Suprapubic skin (tissue), 4 donors: Measurements from ENCODE around the gene AMT.

Experiments
- EP300 ChIP-seq: sonication (generic); formaldehyde crosslinking; IDR thresholded peaks from one replicate; pipeline ENCODE4 v1.6.1; 2017; ENCODE audit warnings: antibody characterized with exemption
- POLR2A ChIP-seq, 2 donors: fragments of 450-650 bp; IDR thresholded peaks; one replicate each; pipeline ENCODE4 v1.6.1; 2017; ENCODE audit warnings: antibody characterized with exemption in 2 of 2, mild to moderate bottlenecking in 2 of 2, moderate library complexity in 2 of 2
- POLR2AphosphoS5 ChIP-seq, 3 donors: sonication (generic); formaldehyde crosslinking; IDR thresholded peaks; one replicate each; pipeline ENCODE4 v1.6.1; 2017; ENCODE audit warnings: antibody characterized with exemption in 3 of 3
- TF ChIP-seq, protein P1 (sequence below), 2 donors: fragments of 200-600 bp in 1 of 2; fragments of 450-650 bp in 1 of 2; sonication (generic) in 1 of 2; IDR thresholded peaks; one replicate each; pipeline ENCODE4 v1.5.1; 2016 to 2019; ENCODE audit warnings: antibody characterized with exemption in 2 of 2, mild to moderate bottlenecking in 1 of 2, moderate library complexity in 1 of 2

- TF ChIP-seq, protein P1, sequence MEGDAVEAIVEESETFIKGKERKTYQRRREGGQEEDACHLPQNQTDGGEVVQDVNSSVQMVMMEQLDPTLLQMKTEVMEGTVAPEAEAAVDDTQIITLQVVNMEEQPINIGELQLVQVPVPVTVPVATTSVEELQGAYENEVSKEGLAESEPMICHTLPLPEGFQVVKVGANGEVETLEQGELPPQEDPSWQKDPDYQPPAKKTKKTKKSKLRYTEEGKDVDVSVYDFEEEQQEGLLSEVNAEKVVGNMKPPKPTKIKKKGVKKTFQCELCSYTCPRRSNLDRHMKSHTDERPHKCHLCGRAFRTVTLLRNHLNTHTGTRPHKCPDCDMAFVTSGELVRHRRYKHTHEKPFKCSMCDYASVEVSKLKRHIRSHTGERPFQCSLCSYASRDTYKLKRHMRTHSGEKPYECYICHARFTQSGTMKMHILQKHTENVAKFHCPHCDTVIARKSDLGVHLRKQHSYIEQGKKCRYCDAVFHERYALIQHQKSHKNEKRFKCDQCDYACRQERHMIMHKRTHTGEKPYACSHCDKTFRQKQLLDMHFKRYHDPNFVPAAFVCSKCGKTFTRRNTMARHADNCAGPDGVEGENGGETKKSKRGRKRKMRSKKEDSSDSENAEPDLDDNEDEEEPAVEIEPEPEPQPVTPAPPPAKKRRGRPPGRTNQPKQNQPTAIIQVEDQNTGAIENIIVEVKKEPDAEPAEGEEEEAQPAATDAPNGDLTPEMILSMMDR (IDR thresholded peaks at IDR 0.05): no peak
- no peak for TF ChIP-seq POLR2A (IDR thresholded peaks at IDR 0.05)
- no peak for TF ChIP-seq POLR2AphosphoS5 (IDR thresholded peaks at IDR 0.05)
- no peak for TF ChIP-seq EP300
These were observed 12.0 kb downstream of the AMT start for GRCh38 chr3:49410066-49410845.
